ENCODE results near the gene MFSD2B.
"Not testable (repeated sequence)": the region's sequence is repeated elsewhere in the genome, so short reads cannot be mapped to it uniquely, and the experiment has no call there.

MFSD2B gene

DNA sequence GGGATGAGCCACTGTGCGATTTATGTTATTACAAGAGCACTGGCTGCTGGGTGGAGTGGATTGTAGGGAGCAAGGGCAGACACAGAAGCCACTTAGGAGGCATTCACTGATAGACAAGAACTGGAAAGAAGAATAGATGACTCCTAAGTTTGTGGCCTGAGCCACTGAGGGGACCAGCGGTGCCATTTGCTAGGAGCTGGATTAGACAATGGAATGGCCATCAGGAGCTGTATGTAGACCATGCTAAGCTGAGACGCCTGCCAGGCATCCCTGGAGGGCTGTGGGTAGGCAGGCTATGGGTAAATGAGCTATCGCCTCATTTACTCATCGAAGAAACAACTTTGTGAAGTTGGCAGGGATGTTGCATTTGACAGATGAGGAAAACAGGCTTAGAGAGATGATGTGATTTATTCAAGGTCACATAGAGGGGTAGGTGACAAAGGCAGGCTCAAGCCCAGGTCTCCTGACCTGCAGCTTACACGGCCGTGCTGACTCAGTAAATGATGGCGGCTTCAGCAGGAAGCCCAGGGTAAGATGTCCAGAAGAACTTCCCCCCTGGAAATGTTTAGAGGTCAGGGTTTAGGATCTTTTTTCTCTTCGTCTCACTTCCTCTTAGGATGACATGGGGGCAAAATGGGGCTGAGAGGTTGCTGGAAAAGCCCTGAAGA is 2.8 kb downstream of the MFSD2B start:
- no peak for TF ChIP-seq CTCF (IDR thresholded peaks at IDR 0.05; ENCODE audit: insufficient read depth, missing control alignments)
- FAIRE-seq (no peak), DNase-seq (ENCODE audit: insufficient read length, low spot score) (no peak)

GRCh38 chr2:24014902-24015301 is 5.0 kb downstream of the MFSD2B start:
- FAIRE-seq; DNase-seq (ENCODE audit: insufficient read length, low spot score): not testable (repeated sequence)

DNA sequence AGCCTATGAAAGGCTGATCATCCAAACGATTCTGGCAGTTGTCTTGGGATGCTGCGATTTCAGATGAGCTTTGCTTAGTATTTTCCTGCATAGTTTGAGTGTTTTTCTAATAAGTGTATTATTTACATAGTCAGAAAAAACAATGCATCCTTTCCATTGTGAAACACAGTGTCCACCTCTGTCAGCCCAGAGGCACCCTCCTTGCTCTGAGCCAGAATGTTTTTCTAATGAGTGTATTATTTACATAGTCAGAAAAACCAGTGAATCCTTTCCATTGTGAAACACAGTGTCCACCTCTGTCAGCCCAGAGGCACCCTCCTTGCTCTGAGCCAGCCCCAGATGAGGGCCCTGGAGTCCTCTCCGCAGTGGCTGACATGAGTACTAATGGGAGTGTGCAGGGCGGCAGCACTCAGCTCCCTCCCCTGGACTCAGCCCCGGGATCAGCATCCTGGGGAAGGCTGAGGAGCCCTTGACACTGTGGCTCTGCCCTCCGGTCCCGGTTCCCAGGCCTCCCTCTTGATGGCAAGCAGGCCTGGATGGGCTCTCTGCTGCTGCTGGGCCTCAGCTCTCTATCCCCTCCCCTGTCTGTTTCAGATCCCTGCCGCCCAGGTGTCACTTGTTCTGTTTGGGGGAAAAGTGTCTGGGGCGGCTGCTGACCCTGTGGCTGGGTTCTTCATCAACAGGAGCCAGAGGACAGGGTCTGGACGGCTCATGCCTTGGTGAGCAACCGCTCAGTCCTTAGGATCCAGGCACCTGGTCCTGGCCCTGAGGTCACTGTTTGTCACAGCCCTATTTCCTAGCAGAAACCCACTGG is 5.9 kb downstream of the MFSD2B start:
- no peak for TF ChIP-seq CTCF (IDR thresholded peaks at IDR 0.05; ENCODE audit: insufficient read depth, missing control alignments)
- FAIRE-seq (no peak), DNase-seq (ENCODE audit: insufficient read length, low spot score) (no peak)

DNA sequence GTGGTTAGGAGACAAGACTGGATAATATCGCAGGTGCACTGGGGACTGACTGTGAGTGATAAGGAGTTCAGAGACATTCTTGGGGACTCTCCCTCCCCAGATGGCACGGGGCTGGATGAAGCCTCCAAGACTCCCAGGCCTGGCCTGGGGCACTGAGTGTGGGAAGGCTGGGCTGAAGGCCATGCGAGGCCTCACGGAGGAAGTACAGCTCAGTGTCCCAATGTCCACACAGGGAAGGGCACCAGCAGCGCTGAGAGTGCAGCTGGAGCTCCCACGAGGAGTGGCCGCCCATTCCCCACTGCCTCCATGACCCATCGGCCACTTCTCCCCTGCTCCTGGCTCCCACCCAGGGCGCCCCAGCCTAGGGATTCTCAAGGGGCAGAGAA is 6.5 kb downstream of the MFSD2B start:
- DNase-seq (ENCODE audit: insufficient read length, low spot score) (no peak), FAIRE-seq (no peak)
- TF ChIP-seq CTCF (IDR thresholded peaks at IDR 0.05; ENCODE audit: insufficient read depth, missing control alignments) = no peak

DNA sequence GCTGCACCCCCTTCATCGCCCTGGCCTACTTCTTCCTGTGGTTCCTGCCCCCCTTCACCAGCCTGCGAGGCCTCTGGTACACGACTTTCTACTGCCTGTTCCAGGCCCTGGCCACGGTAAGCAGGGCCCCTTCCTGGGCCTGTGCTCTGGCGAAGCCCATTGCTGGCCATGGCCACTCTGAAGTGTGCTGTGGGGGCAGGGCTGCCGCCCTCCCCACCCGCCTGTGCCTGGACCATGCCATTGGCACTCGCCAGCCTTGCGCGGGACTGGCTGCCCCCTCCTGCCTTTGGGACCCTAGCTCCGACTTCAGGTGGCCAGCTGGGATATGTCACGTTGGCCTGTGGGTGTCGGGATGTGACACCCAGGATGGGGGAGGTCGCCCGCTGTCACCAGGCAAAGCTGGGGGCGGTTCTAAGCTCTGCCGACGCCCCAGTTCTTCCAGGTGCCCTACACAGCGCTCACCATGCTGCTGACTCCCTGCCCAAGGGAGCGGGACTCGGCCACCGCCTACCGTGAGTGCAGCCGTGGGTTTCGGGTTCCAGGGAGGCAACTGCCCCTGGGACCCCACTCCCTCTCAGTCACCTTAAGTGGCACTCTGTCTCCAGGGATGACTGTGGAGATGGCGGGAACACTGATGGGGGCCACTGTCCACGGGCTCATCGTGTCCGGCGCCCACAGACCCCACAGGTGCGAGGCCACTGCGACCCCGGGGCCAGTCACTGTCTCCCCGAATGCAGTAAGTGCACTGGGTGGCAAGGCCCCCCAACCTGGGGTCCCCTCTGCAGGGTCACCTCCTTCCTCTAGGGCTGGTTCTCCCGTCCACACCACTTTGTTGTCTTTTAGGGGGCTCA is 7.2 kb downstream of the MFSD2B start:
- TF ChIP-seq CTCF (IDR thresholded peaks at IDR 0.05; ENCODE audit: insufficient read depth, missing control alignments) = no peak
- FAIRE-seq (no peak), DNase-seq (ENCODE audit: insufficient read length, low spot score) (no peak)

DNA sequence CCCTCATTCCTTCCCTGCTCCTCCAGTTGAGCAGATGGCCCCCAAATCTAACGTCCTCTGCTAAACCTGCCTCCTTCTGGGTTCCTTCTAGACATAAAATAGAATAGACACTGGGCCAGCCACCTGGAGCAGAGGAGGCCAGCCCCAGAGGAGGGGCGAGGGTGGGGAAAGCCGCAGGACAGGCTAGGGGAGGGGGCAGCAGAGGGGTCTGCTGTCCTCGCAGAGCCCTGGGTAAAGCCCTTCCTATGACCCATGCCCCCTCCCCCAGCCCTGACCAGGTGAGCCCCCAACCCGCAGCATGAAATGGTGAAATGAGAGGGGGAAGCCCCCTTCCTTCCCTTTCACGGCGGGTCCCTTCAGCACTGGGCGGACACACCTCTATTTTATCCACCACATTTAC is 7.8 kb downstream of the MFSD2B start:
- TF ChIP-seq CTCF (IDR thresholded peaks at IDR 0.05; ENCODE audit: insufficient read depth, missing control alignments) = no peak
- DNase-seq (ENCODE audit: insufficient read length, low spot score) (no peak), FAIRE-seq (no peak)

- no peak for TF ChIP-seq CTCF (IDR thresholded peaks at IDR 0.05; ENCODE audit: insufficient read depth, missing control alignments)
- FAIRE-seq (no peak), DNase-seq (ENCODE audit: insufficient read length, low spot score) (no peak)
Measured at GRCh38 chr2:24018241-24018640, 8.4 kb downstream of the MFSD2B start.
